Activated CD8-positive, alpha-beta T cell treated with anti-CD3 and anti-CD28 coated beads, Interleukin-2, amount 10 ng/mL, durations not matched to agents 7 days and 5 days (primary cell): Measurements from ENCODE around the gene POLE3. TPM values are rescaled to one million over a fixed set of nuclear protein-coding genes. Genes with fewer than 3 reads are reported as not detected.
"Not testable (repeated sequence)": the region's sequence is repeated elsewhere in the genome, so short reads cannot be mapped to it uniquely, and the experiment has no call there.

Experiments used
- ATAC-seq: fragments of 150-1000 bp; cut with Tn5 transposase; one replicate; pipeline ENCODE4 v1.10.0; 2021; ENCODE audit warnings: moderate library complexity
- CTCF ChIA-PET: fragments of 350-600 bp; sonication (Branson Sonifier 250); formaldehyde crosslinking; loops from one replicate; lab custom pipeline; 2021; ENCODE audit warnings: antibody characterized with exemption; lab: Charles Lee
- POLR2A ChIA-PET: fragments of 350-600 bp; sonication (Branson Sonifier 250); formaldehyde crosslinking; loops from one replicate; lab custom pipeline; 2021; ENCODE audit warnings: antibody characterized with exemption; lab: Charles Lee
- DNase-seq: peaks from one replicate; pipeline ENCODE4 v3.0.0-alpha.2; 2020
- H3K27ac Mint-ChIP-seq: one replicate; pipeline ENCODE4 v1.8.0; 2021; ENCODE audit warnings: mild to moderate bottlenecking, mixed read lengths
- H3K27me3 Mint-ChIP-seq: one replicate; pipeline ENCODE4 v1.8.0; 2021; ENCODE audit warnings: low read depth, mixed read lengths
- H3K36me3 Mint-ChIP-seq: one replicate; pipeline ENCODE4 v1.8.0; 2021; ENCODE audit warnings: low read depth, mixed read lengths
- H3K4me1 Mint-ChIP-seq: one replicate; pipeline ENCODE4 v1.8.0; 2021; ENCODE audit warnings: low read depth, mixed read lengths
- H3K4me3 Mint-ChIP-seq: one replicate; pipeline ENCODE4 v1.8.0; 2021; ENCODE audit warnings: mild to moderate bottlenecking, mixed read lengths
- H3K9me3 Mint-ChIP-seq: one replicate; pipeline ENCODE4 v1.8.0; 2022; ENCODE audit warnings: mixed read lengths; ENCODE audit not compliant: insufficient read depth
- total RNA-seq, 2 experiments: library from RNA; stranded (reverse); gene quantifications; one replicate each; pipeline ENCODE4 v1.2.3, GENCODE V29; 2021

The POLE3 gene, protein sequence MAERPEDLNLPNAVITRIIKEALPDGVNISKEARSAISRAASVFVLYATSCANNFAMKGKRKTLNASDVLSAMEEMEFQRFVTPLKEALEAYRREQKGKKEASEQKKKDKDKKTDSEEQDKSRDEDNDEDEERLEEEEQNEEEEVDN
- total RNA-seq: 10 to 100 TPM; 78.9 to 81.7 TPM

DNA sequence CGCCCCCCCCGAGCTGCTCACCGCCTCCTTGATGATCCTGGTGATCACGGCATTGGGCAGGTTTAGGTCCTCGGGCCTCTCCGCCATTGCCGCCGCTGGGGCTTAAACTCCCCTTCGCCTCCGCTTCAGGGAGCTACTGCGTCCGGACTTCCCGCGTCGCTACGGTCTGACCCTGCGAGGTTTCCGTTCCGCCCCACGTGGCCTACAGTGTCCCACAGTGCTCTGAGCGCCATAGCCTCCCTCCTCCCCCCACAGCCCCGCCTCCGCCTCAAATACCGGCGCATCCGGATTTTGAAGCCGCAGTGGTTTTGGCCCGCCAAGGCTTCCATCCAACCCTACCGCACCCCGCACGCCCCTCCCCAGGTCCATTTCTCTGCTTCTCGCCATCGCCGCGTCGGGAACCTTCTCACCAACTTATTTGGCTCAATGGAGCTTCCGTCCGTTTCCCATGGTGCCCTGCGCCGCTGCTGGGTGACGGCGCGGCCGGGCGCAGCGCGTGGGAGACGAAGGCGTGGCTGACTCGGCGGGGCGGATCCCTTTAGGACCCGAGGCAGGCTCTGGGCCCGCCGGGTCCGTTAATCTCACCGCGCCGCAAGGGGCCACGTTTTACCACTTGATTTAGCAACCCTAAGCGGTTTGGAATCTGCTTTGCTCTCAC, at the start of gene POLE3, which contains the start of gene C9orf43:
POLE3 (minus strand) TSS at position 469 of the 658 bp plus-strand sequence; CDS start at position 87, 382 bp downstream.
C9orf43 (plus strand) TSS at position 541 of the 658 bp plus-strand sequence. CDS start 2,747 bp downstream, outside the sequence.
- peaks cover 35% of the 10 kb centered on the region for H3K4me1 Mint-ChIP-seq
- H3K27me3 Mint-ChIP-seq: no peaks in the 10 kb centered on the region
- peaks cover 26% of the 10 kb centered on the region for H3K36me3 Mint-ChIP-seq
- ChIA-PET POLR2A (interaction anchor here (0.6 to 2.0 kb wide), 20 partner anchors 9 to 993 kb away, joined by 3 to 25 read pairs (median 3); partner anchors contain the start of genes ALAD, CDC26, FKBP15 and HDHD3), CTCF (interaction anchor here (0.7 to 10.7 kb wide), 17 partner anchors 9 to 273 kb away, joined by 3 to 105 read pairs (median 4); partner anchors contain the start of genes ALAD, CDC26, FKBP15 and PRPF4)
- H3K9me3 Mint-ChIP-seq: no peaks in the 10 kb centered on the region
- peak; percentile 96 for DNase-seq
- H3K27ac Mint-ChIP-seq: peak within 1 kb of the TSS; percentile 100
- peak; percentile 95 for ATAC-seq
- peak within 1 kb of the TSS; percentile 88 for H3K4me3 Mint-ChIP-seq

DNA sequence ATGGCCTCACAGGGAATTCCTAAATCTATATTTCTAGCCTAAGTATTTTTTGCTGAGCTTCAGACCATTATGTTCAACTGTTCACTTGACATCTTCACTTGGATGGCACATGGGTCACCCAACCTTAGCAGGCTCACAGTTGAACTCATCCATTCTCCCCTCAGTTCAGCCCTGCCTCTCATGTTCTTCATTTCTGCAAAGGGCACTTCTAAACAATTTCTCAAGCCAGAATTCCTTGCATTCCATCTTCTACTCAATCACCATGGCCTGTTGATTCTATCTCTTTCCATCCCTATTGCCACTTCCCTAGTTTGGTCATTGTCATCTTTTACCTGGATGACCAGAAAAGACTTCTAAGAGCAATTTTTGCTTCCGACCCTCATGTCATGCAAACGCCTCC, 45.8 kb upstream of the POLE3 start:
- H3K4me1 Mint-ChIP-seq: peaks cover 11% of the 10 kb centered on the region
- DNase-seq (no peak), ATAC-seq (no peak)
- CTCF ChIA-PET: interaction anchor here (1.4 to 3.2 kb wide), 4 partner anchors 10 to 199 kb away, joined by 3 to 16 read pairs (median 10); no protein-coding TSS in a partner anchor
- H3K4me3 Mint-ChIP-seq: no peak overlapping the region
- H3K36me3 Mint-ChIP-seq: no peaks in the 10 kb centered on the region
- H3K9me3 Mint-ChIP-seq: no peaks in the 10 kb centered on the region
- no peaks in the 10 kb centered on the region for H3K27me3 Mint-ChIP-seq
- POLR2A ChIA-PET: no interaction called here
- H3K27ac Mint-ChIP-seq: no peak overlapping the region

DNA sequence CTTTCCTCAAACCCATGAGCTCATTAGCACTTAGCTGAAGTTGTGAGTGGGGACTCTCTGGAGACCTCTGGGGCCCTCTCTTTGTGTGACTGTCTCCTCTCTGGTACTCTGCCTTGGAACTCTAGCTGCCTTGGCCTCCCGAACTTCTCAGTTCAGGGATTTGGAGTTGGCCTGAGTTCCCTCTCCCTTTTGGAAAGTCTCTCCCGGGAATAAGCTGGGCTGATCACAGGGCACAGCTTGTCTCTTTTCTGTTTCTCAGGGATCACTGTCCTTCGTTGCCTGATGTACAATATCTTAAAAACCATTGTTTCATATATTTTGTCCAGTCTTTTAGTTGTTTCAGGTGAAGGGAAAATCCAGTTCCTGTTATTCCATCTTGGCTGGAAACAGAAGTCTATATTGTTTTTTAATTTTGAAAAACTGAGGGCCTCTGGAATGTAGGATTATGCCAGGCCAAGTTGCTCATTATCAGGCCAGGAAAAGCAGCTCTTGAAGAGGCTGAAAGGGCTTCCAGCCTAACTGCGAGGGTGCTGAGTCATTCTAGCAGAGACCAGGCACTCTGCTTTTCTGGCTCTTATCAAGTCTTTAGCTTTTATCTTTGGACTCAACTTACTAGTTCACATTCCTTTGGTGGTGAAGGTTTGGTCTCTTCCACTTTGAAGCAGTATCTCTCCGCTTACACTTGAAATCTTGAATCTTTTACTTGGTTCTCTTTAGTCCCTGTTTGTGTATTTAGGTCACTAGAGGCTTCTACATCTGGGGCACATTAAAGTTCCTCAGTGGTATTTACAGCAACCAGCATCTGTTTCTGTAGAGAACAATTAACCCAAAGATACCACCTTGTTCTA, 44.7 kb upstream of the POLE3 start:
- CTCF ChIA-PET: interaction anchor here (0.6 to 3.2 kb wide), 14 partner anchors 9 to 203 kb away, joined by 3 to 16 read pairs (median 4); partner anchors contain the start of gene ALAD
- POLR2A ChIA-PET: interaction anchor here (1.2 kb wide), 1 partner anchor 134 kb away, joined by 4 read pairs; no protein-coding TSS in a partner anchor
- H3K27me3 Mint-ChIP-seq: no peaks in the 10 kb centered on the region
- ATAC-seq (no peak), DNase-seq (no peak)
- H3K4me3 Mint-ChIP-seq: no peak overlapping the region
- H3K9me3 Mint-ChIP-seq: no peaks in the 10 kb centered on the region
- H3K36me3 Mint-ChIP-seq: no peaks in the 10 kb centered on the region
- peaks cover 11% of the 10 kb centered on the region for H3K4me1 Mint-ChIP-seq
- no peak overlapping the region for H3K27ac Mint-ChIP-seq

DNA sequence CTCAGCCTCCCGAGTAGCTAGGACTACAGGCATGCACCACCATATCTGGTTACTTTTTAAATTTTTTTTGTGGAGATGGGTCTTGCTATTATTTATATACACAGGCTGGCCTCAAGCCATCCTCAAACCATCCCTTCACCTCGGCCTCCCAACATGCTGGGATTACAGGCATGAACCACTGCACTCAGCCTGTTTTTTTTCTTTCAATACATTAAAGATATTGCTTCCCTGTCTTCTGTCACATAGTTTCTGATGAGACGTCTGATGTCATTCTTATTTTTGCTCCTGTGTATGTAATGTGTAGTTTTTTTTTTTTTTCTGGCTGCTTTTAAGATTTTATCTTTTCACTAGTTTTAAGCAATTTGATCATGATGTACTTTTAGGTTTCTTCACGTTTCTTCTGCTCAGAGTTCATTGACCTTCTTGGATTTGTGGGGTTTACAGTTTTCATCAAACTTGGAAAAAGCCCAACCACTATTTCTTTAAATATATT, 41.7 kb upstream of the POLE3 start:
- CTCF ChIA-PET: interaction anchor here (0.6 to 10.0 kb wide), 6 partner anchors 45 to 204 kb away, joined by 3 to 169 read pairs (median 7); no protein-coding TSS in a partner anchor
- POLR2A ChIA-PET: no interaction called here

DNA sequence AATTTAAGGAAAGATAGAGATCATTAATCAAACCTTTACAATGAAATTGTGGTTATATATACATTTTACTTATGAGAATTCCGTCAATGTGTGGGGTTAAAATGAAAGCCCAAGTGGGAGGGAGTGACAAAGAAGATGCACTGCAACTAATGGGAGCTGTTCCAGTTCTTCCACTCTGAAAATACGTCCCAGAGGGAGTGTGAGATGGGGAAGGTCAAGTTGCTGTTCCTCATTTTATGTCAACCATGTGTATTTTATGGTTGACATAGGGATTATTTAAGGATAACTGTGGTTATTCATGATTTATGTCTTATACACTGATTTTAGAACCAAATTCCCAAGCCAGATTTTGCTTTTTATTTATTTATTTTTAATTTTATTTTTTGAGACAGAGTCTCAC, 38.9 kb upstream of the POLE3 start:
- Mint-ChIP-seq H3K9me3 (no peaks in the 10 kb centered on the region), H3K36me3 (no peaks in the 10 kb centered on the region), H3K27ac (no peak overlapping the region), H3K27me3 (no peaks in the 10 kb centered on the region), H3K4me3 (no peak overlapping the region), H3K4me1 (peaks cover 3% of the 10 kb centered on the region)
- ATAC-seq (no peak), DNase-seq (no peak)
- ChIA-PET CTCF (interaction anchor here (1.8 to 10.0 kb wide), 3 partner anchors 133 to 207 kb away, joined by 6 to 169 read pairs (median 10); no protein-coding TSS in a partner anchor), POLR2A (no interaction called here)

More for the DNA sequence above, 41.7 kb upstream of the POLE3 start:
- no peaks in the 10 kb centered on the region for H3K9me3 Mint-ChIP-seq
- H3K27ac Mint-ChIP-seq: no peak overlapping the region
- no peak for DNase-seq
- peaks cover 8% of the 10 kb centered on the region for H3K4me1 Mint-ChIP-seq
- ATAC-seq: no peak
- no peaks in the 10 kb centered on the region for H3K27me3 Mint-ChIP-seq
- no peaks in the 10 kb centered on the region for H3K36me3 Mint-ChIP-seq
- no peak overlapping the region for H3K4me3 Mint-ChIP-seq

DNA sequence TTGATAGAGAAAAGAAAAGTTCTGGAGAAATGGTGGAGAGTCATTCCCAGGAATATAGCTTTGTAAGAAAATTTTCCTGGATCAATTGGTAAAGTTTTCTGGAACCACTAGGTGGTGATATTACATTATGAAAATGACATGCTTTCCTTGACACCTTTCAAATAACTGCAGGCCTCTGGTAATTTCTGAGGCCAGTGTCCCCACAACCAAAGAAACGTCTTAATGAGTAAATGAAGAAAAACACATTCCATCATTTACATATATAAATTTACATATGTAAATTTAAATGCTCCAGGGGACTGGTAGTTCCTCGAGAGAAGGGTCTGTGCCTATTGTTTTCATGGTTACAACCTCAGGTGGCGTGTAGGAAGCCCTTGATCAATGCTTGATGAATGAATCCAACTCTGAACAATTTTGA, 35.9 kb upstream of the POLE3 start:
- ATAC-seq: no peak
- no peak overlapping the region for H3K27ac Mint-ChIP-seq

DNA sequence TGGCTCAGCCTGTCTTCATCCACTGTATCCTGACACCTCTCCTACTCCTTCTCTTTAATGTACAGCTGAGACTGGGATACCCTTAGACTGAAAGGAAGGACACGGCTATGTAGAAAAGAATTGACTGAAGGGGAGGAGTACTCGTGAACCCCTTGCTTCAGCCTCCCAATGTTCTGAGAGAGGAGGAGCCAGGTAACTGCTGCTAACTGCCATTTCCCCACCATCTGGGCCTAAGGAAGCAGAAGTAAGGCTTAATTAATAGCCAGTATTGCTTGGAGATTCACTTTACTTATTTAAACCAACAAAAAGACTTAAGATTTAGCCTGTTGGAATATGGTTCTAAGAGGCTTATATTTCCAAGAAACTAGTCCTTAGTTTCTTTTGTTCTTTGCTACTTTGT, 34.3 kb upstream of the POLE3 start:
- H3K27me3 Mint-ChIP-seq: no peaks in the 10 kb centered on the region
- peaks cover 3% of the 10 kb centered on the region for H3K4me1 Mint-ChIP-seq
- DNase-seq: no peak
- H3K9me3 Mint-ChIP-seq: no peaks in the 10 kb centered on the region
- ChIA-PET POLR2A (no interaction called here), CTCF (interaction anchor here (1.4 to 10.0 kb wide), 8 partner anchors 10 to 217 kb away, joined by 4 to 169 read pairs (median 18); no protein-coding TSS in a partner anchor)
- no peak overlapping the region for H3K4me3 Mint-ChIP-seq
- ATAC-seq: no peak
- H3K36me3 Mint-ChIP-seq: no peaks in the 10 kb centered on the region
- H3K27ac Mint-ChIP-seq: no peak overlapping the region

More for the DNA sequence above, 35.9 kb upstream of the POLE3 start:
- Mint-ChIP-seq H3K36me3 (no peaks in the 10 kb centered on the region), H3K9me3 (no peaks in the 10 kb centered on the region), H3K27me3 (no peaks in the 10 kb centered on the region), H3K4me3 (no peak overlapping the region), H3K4me1 (peaks cover 3% of the 10 kb centered on the region)
- ChIA-PET POLR2A (interaction anchor here (1.1 kb wide), 1 partner anchor 135 kb away, joined by 4 read pairs; no protein-coding TSS in a partner anchor), CTCF (interaction anchor here (0.7 to 10.0 kb wide), 39 partner anchors 9 to 235 kb away, joined by 3 to 169 read pairs (median 4); partner anchors contain the start of genes ALAD, C9orf43, CDC26 and POLE3)
- peak; percentile 31 for DNase-seq

DNA sequence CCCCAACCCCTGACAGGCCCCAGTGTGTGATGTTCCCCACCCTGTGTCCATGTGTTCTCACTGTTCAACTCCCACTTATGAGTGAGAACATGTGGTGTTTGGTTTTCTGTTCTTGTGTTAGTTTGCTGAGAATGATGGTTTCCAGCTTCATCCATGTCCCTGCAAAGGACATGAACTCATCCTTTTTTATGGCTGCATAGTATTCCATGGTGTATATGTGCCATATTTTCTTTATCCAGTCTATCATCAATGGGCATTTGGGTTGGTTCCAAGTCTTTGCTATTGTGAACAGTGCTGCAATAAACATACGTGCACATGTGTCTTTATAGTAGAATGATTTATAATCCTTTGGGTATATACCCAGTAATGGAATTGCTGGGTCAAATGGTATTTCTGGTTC, 27.2 kb upstream of the POLE3 start:
- H3K9me3 Mint-ChIP-seq, H3K36me3 Mint-ChIP-seq, H3K4me3 Mint-ChIP-seq, CTCF ChIA-PET, DNase-seq, H3K27ac Mint-ChIP-seq, ATAC-seq, H3K4me1 Mint-ChIP-seq, POLR2A ChIA-PET: not testable (repeated sequence)
- H3K27me3 Mint-ChIP-seq: peaks cover 11% of the 10 kb centered on the region

DNA sequence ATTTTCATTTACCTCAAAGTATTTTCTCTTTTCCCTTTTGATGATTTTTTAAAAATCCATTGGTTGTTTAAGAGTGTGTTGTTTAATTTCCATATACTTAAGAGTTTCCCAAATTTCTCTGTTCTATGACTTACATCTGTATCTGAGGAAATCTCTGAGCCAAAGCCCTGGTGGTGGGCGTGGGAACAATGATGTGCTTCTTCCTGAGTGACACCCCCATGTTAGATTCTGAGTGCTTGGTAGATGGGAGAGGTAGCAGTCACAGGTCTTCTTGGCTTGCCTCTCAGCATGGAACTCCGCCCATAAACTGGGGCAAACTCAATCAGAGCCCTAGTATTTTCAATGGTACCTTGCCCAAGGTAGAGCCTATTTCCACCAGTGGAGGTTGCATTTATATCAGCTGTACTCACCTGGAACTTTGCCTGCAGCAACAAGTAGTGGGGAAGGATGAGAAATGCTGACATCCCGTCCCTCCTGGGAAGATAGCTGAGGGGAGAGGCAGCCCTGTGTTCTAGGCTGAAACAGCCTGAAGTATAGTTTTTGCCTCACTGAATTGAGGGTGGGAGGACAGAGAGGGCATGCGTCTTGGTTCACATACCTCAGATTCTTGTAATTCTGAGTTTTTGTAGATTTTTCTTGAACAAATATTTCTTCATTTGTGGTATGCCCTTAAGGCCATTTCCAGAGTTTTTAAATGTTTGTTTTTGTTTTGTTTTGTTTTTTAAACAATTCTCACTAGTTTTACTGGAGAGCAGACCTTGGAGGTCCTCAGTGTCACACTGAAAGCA, 26.4 kb upstream of the POLE3 start:
- Mint-ChIP-seq H3K4me3 (no peak overlapping the region), H3K27me3 (peaks cover 16% of the 10 kb centered on the region), H3K27ac (no peak overlapping the region), H3K36me3 (no peaks in the 10 kb centered on the region), H3K9me3 (no peaks in the 10 kb centered on the region), H3K4me1 (no peaks in the 10 kb centered on the region)
- ChIA-PET CTCF (interaction anchor here (1.1 kb wide), 1 partner anchor 221 kb away, joined by 3 read pairs; no protein-coding TSS in a partner anchor), POLR2A (no interaction called here)
- DNase-seq (no peak), ATAC-seq (no peak)

DNA sequence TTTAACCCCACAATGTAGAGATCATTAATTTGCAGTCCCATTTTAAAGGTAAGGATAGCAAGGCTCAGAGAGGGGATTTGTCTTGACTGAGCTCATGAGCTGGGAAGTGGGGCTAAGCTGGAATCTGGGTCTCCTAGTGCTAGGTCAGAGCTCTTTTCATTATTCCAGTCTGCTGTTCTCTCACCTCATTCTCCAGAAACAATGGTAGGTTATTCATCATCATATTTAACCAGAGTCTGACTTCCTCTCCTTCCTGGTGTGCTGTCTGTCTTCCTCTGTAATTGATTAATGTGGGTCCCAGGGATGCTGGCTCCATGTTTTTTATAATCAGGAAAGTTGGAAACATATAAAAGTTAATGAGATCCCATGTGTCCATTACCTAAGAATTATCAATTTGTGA, 20.7 kb upstream of the POLE3 start:
- H3K27ac Mint-ChIP-seq: no peak overlapping the region
- POLR2A ChIA-PET: no interaction called here
- H3K36me3 Mint-ChIP-seq: no peaks in the 10 kb centered on the region

More for the DNA sequence above, 20.7 kb upstream of the POLE3 start:
- CTCF ChIA-PET: interaction anchor here (1.0 to 1.2 kb wide), 2 partner anchors 30 to 224 kb away, joined by 3 to 4 read pairs; partner anchors contain the start of gene ALAD
- no peaks in the 10 kb centered on the region for H3K9me3 Mint-ChIP-seq
- H3K4me1 Mint-ChIP-seq: no peaks in the 10 kb centered on the region
- ATAC-seq (no peak), DNase-seq (no peak)
- no peak overlapping the region for H3K4me3 Mint-ChIP-seq
- peaks cover 21% of the 10 kb centered on the region for H3K27me3 Mint-ChIP-seq
